Ovary (tissue), 9 donors: ENCODE data around the gene RBBP8NL. TPM values are rescaled to one million over a fixed set of nuclear protein-coding genes. Genes with fewer than 3 reads are reported as not detected.

Source experiments
- DNase-seq, 5 donors: peaks; one replicate each; pipeline ENCODE4 v3.0.0-alpha.2; 2019 to 2020
- H3K27ac ChIP-seq, 2 donors: fragments of 200-600 bp; one replicate each; pipeline versions ENCODE4 v1.5.1 to v1.8.0; 2019 to 2022
- H3K27me3 ChIP-seq: fragments of 200-600 bp; one replicate; pipeline ENCODE4 v1.8.0; 2022
- H3K36me3 ChIP-seq: fragments of 200-600 bp; sonication (generic); one replicate; pipeline ENCODE4 v1.5.1; 2019
- H3K4me1 ChIP-seq: one replicate; pipeline ENCODE4 v1.8.1; 2013; ENCODE audit warnings: mild to moderate bottlenecking, moderate library complexity; ENCODE audit not compliant: insufficient read depth
- H3K4me3 ChIP-seq: fragments of 200-600 bp; sonication (generic); one replicate; pipeline ENCODE4 v1.5.1; 2017
- H3K9me3 ChIP-seq, 2 donors: fragments of 200-600 bp in 1 of 2; sonication (generic) in 1 of 2; one replicate each; pipeline versions ENCODE4 v1.5.1 to v1.8.1; 2013 to 2019; ENCODE audit warnings: mild to moderate bottlenecking in 1 of 2, moderate library complexity in 1 of 2
- EP300 ChIP-seq: sonication (generic); formaldehyde crosslinking; IDR thresholded peaks from one replicate; pipeline ENCODE4 v1.6.1; 2017; ENCODE audit warnings: antibody characterized with exemption
- POLR2A ChIP-seq: fragments of 450-650 bp; IDR thresholded peaks from one replicate; pipeline ENCODE4 v1.6.1; 2017; ENCODE audit warnings: antibody characterized with exemption, mild to moderate bottlenecking, moderate library complexity
- WGBS, 3 donors: extraction: QIAGEN DNeasy Blood & Tissue Kit in 1 of 3; methylation state at CpG; one replicate each; pipeline versions ENCODE4 v1.1.5 to v1.1.7; 2013 to 2017; 5-methylcytosine and 5-hydroxymethylcytosine counted together
- intact Hi-C, 4 donors: fragments of 100-400 bp; cut with DNase I; formaldehyde crosslinking; loops; one replicate each; pipeline versions ENCODE4 v1.11.0 to v1.15.1; 2022 to 2023
- polyA plus RNA-seq, 2 donors: library from polyadenylated mRNA; stranded (reverse); fragments of 200-250 nt in 1 of 2; fragments of 350-450 nt in 1 of 2; fragmentation: Illumina TruSeq in 1 of 2; extraction: RNeasy Lipid Tissue Mini Kit (QIAGEN cat#74804) in 1 of 2; gene quantifications; one replicate each; pipeline ENCODE4 v1.2.3, GENCODE V29; 2013 to 2014
- total RNA-seq, 7 donors: library from RNA; depleted of rRNA in 2 of 7; stranded (reverse); fragments of >200 nt in 2 of 7; fragmentation: NEBNext Ultra II Directional in 3 of 7; extraction: Animal tissue kit (Norgen Biotek cat#: 25700) in 3 of 7; gene quantifications; one replicate each; pipeline versions ENCODE4 v1.1.0 to v1.2.4, GENCODE V29; 2016 to 2023
- TF ChIP-seq, protein P1 (sequence below), 3 donors: fragments of 450-650 bp in 2 of 3; fragments of 200-600 bp in 1 of 3; IDR thresholded peaks; one replicate each; pipeline versions ENCODE4 v1.5.1 to v1.8.0; 2016 to 2022; ENCODE audit warnings: antibody characterized with exemption in 3 of 3, mild to moderate bottlenecking in 1 of 3
- donor health status: DM: no; HTN: no; CAD: no; lungs with moderate emphysema.
- donor health status: DM: no; HTN: no; CAD: no.
- donor health status: Bipolar disorder and iron deficiency.
- donor health status: DM: yes; HTN: yes; CAD: no.
- donor health status: DM: no; HTN: no; CAD: no.
- donor health status: DM: yes; HTN: yes; CAD: no.

RBBP8NL gene
- total and polyA plus RNA-seq, 9 donors, result 0.32 to 0.46 TPM; not detected in 7

DNA sequence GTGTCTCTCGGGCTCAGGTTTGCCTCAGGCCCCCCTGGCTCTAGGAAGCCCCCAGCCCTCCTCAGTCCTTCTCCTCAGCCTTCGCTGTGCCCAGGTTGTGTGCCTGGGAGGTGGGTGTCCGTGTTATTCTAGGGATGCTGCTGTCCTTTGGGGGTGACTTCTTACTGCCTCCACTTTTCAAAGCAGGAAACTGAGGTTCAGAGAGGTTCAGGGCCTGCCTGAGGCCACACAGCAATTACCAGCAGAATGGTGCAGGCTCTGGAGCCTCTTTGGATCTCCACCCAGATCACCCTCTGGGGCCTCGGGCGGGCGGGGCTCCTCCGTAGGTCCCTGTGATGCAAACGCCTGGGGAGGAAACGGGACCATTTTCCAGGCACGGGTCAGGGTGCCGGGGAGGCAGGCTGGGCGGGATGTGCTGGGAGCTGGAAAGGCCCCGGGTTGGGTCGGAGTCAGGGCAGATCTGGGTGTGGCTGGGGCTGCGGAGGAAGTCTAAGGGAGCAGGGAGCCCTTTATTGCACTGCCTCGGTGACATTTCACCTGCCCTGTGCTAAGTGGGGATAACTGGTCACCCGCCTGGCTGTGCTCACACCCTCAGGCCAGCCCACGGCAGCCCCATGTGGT, 25.2 kb upstream of the RBBP8NL start:
- DNase-seq, result no peak
- no peaks in the 10 kb centered on the region for H3K9me3 ChIP-seq
- no peaks in the 10 kb centered on the region for H3K27me3 ChIP-seq
- H3K4me3 ChIP-seq, result no peak overlapping the region
- no peak overlapping the region for H3K27ac ChIP-seq
- H3K36me3 ChIP-seq, result no peaks in the 10 kb centered on the region
- H3K4me1 ChIP-seq, result no peaks in the 10 kb centered on the region
- TF ChIP-seq, protein P1, sequence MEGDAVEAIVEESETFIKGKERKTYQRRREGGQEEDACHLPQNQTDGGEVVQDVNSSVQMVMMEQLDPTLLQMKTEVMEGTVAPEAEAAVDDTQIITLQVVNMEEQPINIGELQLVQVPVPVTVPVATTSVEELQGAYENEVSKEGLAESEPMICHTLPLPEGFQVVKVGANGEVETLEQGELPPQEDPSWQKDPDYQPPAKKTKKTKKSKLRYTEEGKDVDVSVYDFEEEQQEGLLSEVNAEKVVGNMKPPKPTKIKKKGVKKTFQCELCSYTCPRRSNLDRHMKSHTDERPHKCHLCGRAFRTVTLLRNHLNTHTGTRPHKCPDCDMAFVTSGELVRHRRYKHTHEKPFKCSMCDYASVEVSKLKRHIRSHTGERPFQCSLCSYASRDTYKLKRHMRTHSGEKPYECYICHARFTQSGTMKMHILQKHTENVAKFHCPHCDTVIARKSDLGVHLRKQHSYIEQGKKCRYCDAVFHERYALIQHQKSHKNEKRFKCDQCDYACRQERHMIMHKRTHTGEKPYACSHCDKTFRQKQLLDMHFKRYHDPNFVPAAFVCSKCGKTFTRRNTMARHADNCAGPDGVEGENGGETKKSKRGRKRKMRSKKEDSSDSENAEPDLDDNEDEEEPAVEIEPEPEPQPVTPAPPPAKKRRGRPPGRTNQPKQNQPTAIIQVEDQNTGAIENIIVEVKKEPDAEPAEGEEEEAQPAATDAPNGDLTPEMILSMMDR (IDR thresholded peaks at IDR 0.05), result no peak
- no peak for TF ChIP-seq EP300
- TF ChIP-seq POLR2A, result no peak
- intact Hi-C loops, result no loop called here
- WGBS, 3 donors, result 63 to 80% (median 74%) methylated on average over 15 to 18 of the region's 18 CpGs

- WGBS, 3 donors, result 84 to 92% (median 91%) methylated on average over 3 of the region's 3 CpGs
- Histone ChIP-seq H3K27ac (no peak overlapping the region), H3K36me3 (no peaks in the 10 kb centered on the region), H3K27me3 (no peaks in the 10 kb centered on the region), H3K4me3 (no peak overlapping the region), H3K4me1 (no peaks in the 10 kb centered on the region), H3K9me3 (no peaks in the 10 kb centered on the region)
- intact Hi-C loops, result no loop called here
- DNase-seq, result no peak
- no peak for TF ChIP-seq EP300
- no peak for TF ChIP-seq POLR2A
- TF ChIP-seq, protein P1 (IDR thresholded peaks at IDR 0.05), result no peak
Observed at GRCh38 chr20:62451970-62452369, 24.6 kb upstream of the RBBP8NL start.

DNA sequence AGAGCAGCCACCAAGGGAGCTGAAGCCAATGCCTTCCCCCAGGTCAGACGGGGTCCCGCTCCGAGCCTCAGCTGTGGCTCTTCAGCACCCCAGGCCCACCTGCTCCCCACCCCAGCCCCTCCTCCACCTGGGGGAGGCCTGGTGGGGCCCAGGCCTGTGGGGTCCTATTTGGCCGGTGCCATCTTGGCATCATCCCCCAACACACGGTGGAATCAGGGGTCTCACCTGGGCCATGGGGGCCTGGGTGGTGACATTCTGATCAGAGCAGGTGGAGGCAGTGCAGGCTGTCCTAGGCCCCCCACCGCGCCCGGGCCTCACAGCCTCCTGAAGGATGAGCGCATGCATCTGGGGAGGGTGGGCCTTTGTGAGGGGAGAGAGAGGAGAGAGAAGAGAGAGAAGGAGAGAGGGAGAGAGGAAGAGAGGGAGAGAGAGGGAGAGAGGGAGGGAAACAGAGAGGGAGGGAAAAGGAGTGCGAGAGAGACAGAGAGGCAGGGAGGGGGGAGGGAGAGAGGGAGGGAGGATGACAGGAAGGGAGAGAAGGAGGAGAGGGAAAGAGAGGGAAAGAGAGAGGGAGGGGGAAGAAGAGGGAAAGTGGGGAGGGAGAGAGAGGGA, 23.9 kb upstream of the RBBP8NL start:
- no peaks in the 10 kb centered on the region for H3K36me3 ChIP-seq
- H3K9me3 ChIP-seq, result no peaks in the 10 kb centered on the region
- 64 to 74% (median 71%) methylated on average over 9 to 10 of the region's 10 CpGs for WGBS, 3 donors
- intact Hi-C loops, result no loop called here
- H3K4me3 ChIP-seq, result no peak overlapping the region
- no peak overlapping the region for H3K27ac ChIP-seq
- H3K27me3 ChIP-seq, result no peaks in the 10 kb centered on the region
- no peak for DNase-seq
- H3K4me1 ChIP-seq, result no peaks in the 10 kb centered on the region
- TF ChIP-seq, protein P1 (IDR thresholded peaks at IDR 0.05), result no peak

- no peak for DNase-seq
- Histone ChIP-seq H3K36me3 (no peaks in the 10 kb centered on the region), H3K27me3 (no peaks in the 10 kb centered on the region), H3K4me3 (no peak overlapping the region), H3K4me1 (no peaks in the 10 kb centered on the region), H3K9me3 (no peaks in the 10 kb centered on the region), H3K27ac (no peak overlapping the region)
- intact Hi-C loops, result no loop called here
- WGBS, 3 donors, result 47 to 65% (median 54%) methylated on average over 20 to 24 of the region's 24 CpGs
- TF ChIP-seq POLR2A (no peak), EP300 (no peak)
- TF ChIP-seq, protein P1 (IDR thresholded peaks at IDR 0.05), result no peak
Observed at GRCh38 chr20:62449951-62450691, 22.8 kb upstream of the RBBP8NL start.
